Activated CD8-positive, alpha-beta memory T cell treated with anti-CD3 and anti-CD28 coated beads, Interleukin-2, amount 50 U/mL, for 24 hours (primary cell): Measurements from ENCODE around the gene FMNL2.
"Not testable (repeated sequence)": the region's sequence is repeated elsewhere in the genome, so short reads cannot be mapped to it uniquely, and the experiment has no call there.

Source experiments
- DNase-seq: peaks from one replicate; pipeline ENCODE4 v3.0.0-alpha.2; 2020; ENCODE audit errors: extremely low read depth

Gene FMNL2

GRCh38 chr2:152375174-152375573 is 40.2 kb downstream of the FMNL2 start:
- DNase-seq, result no peak

GRCh38 chr2:152376385-152376784 is 41.4 kb downstream of the FMNL2 start:
- DNase-seq, result no peak

GRCh38 chr2:152376968-152377367 is 42.0 kb downstream of the FMNL2 start:
- DNase-seq, result no peak

DNA sequence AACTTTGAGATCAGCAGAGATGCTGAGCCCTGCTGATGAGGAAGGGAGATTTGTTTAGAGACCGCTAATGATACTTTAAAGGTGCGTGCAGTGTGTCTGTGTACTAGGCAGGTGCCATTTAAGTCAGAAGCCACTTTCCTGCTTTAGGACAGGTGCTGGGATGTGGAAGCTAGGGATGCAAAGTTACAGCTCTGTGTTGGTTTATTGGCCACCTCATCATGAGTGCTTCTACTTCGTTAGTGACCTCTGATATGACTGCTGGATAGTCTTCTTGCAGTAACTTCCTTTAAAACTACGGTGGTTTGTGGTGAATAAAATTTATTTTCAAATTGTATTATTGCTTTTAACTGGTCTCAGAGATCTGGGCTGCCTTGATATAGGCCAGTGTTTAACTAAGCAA is 44.1 kb downstream of the FMNL2 start:
- no peak for DNase-seq

GRCh38 chr2:152380261-152381055 is 45.5 kb downstream of the FMNL2 start:
- DNase-seq, result no peak

DNA sequence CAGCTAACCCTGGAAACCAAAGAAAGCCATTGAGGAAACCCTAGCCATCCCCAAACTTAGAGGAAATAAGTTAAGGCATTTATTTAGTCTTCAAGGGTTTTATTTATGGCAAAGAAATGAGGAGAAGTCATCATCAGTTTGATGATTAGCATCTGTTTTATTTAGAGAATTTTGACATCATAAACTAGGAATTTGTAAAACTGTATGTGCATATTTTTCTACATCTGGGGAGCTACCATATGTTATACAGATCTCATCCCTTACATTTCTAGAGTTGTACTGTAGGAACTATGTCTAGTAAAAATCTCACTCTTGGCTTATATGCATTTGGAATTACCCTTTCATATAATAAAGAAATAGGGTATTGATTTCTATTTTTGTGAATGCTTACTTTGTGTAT is 48.7 kb downstream of the FMNL2 start:
- DNase-seq, result no peak

DNA sequence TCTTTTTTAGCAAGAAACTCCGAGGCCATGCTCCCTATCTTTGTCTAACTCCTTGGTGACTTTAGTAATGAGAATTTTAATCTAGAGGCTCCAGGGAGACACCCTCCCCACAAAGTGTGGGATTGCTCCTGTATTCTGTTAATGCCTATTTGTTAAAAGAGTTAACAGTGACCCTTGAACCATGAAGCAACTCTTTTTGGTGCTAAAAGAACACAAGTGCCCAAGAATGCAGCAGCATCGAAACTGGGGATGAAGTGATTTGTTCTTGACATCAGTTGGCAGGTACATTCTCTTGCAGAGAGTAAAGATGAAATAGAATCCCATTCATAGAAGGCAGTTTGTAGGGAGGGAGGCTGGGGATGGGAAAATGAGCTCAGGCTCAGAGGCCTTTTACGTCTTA is 50.0 kb downstream of the FMNL2 start:
- DNase-seq, result no peak

DNA sequence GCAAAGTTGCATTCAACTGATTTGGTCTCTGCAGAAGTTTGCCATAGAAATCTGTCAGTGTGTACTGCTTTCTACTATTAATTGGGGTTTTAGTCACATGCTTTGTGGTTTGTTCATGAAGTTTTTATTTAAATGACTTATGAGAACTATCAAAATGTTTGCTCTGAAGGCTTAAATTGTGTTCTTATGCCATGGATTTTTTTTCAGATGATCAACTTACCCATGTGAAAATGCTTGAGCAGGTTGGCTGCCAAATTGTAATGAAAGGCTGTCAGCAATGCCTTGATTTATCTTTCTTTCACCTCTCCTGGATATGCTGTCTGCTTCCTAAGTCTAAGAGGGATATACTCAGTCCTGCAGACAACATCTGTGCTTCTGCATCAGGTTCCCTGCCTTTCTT is 50.7 kb downstream of the FMNL2 start:
- no peak for DNase-seq

DNA sequence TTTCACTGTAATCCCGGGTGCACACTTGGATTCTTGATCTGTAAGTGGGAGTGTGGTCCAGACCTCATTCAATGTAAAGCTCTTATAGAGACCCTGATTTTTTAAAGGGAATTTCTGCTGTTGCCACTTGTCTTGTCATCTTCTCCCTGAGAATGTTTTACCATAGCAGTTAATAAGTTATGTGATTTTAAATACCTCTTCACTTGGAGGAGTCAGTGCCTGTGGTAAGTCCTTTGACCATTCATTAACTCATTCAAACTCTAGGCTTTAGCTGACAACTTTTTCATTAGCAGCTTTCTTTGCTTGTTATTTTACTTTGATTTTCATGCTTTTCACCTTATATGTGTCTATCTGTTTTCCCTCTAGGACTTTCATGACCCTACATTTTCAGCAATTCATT is 51.3 kb downstream of the FMNL2 start:
- DNase-seq, result no peak

DNA sequence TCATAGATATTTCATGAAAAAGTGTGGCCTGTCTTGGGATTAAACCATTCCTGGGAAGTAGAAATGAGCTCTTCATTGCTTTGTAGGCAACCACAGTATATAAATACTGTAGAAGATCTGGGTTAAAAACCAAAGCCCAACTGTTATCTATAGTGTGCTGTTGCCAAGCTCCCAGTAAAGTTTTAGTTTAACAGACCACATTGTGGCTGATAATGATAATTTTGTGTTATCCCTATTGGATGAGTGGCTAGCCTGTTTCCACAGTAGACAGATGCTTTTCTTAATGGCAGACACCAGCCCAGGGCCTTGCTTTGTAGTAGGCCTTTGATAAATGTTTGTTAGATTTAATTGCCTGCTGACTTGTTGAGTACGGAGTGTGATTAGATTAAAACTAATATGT is 52.1 kb downstream of the FMNL2 start:
- no peak for DNase-seq

- DNase-seq, result not testable (repeated sequence)
Measured at GRCh38 chr2:152388269-152388668, 53.3 kb downstream of the FMNL2 start.

DNA sequence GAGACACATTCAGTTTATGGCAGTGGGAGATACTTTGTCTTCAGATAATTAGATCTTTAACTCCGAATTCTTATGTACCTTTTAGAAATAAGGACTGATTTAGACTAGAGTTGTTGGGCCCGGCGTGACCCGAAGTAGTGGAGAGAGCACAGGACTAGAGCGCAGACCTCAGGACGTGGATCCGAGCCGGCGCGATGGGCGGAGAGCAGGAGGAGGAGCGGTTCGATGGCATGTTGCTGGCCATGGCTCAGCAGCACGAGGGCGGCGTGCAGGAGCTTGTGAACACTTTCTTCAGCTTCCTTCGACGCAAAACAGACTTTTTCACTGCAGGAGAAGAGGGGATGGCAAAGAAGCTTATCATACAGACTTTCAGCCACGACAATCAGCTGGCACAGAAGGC is 54.5 kb downstream of the FMNL2 start:
- no peak for DNase-seq

- DNase-seq, result no peak
Measured at GRCh38 chr2:152390837-152391236, 55.9 kb downstream of the FMNL2 start.

DNA sequence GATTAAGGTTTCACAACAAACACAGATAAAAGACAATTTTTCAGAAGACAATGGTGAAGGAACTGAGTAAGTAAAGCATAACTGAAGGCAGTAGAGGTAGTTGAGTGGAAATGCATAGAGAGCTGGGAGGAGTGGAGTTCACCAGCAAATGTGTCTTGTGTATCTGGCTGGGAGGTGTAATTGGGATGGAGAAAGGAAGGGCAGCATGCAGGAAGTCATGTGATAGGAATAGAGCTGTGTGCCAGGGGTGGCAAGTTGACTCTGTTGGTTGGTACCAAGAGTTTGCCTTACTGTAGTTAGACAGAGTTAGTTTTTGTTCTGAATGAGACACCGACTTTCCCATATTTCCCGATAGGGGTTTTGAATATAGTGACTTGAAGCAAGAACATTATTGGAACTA is 56.3 kb downstream of the FMNL2 start:
- DNase-seq, result no peak

DNA sequence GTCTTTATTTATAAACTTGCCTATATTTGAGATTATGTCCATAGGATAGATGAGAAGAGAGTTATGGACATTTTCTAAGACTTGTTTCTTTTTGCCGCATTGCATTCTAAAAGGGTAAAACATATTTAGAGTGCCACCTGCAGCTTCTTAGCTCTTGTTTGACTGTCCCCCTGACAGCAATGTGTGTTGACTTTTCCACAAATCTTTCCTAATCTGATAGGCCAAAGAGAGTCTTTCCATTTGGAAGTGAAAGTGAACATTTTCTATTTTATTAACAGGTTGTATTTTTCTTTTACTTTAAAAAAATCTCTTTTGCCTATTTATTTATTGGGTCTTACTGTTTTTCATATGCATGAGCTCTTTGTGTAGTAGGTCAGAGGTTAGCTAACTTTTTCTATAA is 58.4 kb downstream of the FMNL2 start:
- no peak for DNase-seq

DNA sequence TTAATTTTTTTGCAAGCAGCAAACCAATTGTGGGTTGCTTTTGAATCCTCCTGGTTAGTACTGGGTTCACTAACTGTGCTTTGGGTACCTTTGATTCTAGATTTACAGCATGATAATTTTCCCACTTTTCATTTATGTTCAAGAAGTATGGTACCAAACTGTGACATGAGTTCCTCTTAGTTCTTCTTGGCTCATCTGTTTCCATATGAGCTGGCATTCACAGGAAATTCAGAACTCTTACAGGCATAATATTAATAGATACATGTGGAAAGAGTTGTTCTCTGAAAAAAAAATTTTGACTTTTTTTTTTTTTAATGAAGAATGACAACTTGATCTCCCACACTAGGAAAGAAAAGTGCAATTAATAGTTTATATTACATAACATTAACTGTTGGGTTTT is 59.4 kb downstream of the FMNL2 start:
- no peak for DNase-seq

DNA sequence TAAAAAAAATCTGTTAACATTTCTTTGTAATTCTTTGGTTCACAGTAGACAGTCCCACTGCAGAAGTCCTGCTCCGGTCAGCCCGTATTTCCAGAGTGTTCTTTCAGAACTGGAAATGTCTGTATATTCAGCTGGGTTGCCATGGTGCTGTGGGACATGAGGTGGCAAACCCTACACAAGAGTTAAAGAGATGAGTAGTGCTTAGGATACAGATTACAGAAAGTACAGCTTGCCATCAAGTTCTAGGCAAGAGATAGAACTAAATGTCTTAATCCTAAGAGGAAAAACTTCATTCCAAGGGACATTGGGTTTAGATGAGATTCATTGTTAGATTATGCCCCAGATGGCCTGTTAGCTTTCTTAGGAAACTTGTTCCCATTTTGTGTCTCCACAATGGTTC is 60.1 kb downstream of the FMNL2 start:
- DNase-seq, result no peak

- DNase-seq, result no peak
Measured at GRCh38 chr2:152395572-152395971, 60.6 kb downstream of the FMNL2 start.

- DNase-seq, result no peak
Measured at GRCh38 chr2:152396051-152396511, 61.1 kb downstream of the FMNL2 start.

- no peak for DNase-seq
Measured at GRCh38 chr2:152396763-152397162, 61.8 kb downstream of the FMNL2 start.

- DNase-seq, result no peak
Measured at GRCh38 chr2:152399003-152399402, 64.0 kb downstream of the FMNL2 start.

DNA sequence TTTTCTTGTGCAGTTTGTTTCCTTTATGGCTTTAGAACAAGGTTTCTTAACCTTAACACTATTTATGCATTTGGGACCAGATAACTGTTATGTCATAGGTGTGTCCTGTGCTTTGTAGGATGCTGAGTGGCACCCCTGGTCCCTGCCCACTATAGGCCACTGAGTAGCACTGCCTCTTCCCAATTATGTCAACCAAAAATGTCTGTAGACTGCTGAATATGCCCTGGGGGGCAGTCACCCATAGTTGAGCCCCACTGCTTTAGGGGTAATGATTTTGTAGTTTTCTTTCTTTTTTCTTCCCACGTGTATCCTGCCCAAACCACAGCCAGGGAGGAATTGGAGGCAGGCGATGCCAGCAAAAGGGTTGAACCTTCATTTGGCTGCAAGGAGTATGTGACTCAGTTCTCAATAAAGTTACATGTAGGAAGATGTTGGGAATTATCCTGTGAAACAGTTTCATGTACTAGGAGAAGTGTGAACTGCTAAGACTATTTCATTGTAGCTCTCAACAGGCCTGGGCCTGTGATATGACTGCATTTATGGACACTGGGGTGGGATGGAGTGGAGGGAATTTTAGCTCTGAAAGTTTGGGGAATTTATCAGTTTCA is 65.7 kb downstream of the FMNL2 start:
- DNase-seq, result no peak
